ENCODE data around the gene CTSF. TPM values are rescaled to one million over a fixed set of nuclear protein-coding genes. Genes with fewer than 3 reads are reported as not detected.

The CTSF gene
- total RNA-seq, 1 experiment from 2014 or later, result 0.98 TPM

- no CpG with 5 or more reads among the region's 10 CpGs for WGBS (ENCODE audit: extremely low coverage, insufficient read length, low lambda C conversion rate)
- Histone ChIP-seq H3K4ac (ENCODE audit: low read depth, low read length) (no peak overlapping the region), H3K23ac (ENCODE audit: insufficient read length, low read depth, low read length) (no peak overlapping the region), H2BK120ac (ENCODE audit: low read depth, low read length, poor library complexity, severe bottlenecking) (no peak overlapping the region), H3K14ac (ENCODE audit: insufficient read depth, low read length) (no peak overlapping the region), H3K56ac (ENCODE audit: insufficient read length, low read depth, low read length) (no peak overlapping the region), H2BK15ac (ENCODE audit: low read depth, low read length) (no peak overlapping the region), H3K9me3 (ENCODE audit: control insufficient read depth, low read depth, low read length) (no peaks in the 10 kb centered on the region), H2AK5ac (ENCODE audit: insufficient read length, low read length) (no peak overlapping the region), H3K79me2 (ENCODE audit: insufficient read depth, low read length) (no peaks in the 10 kb centered on the region), H4K91ac (ENCODE audit: insufficient read length, low read depth, low read length) (no peak overlapping the region), H3K79me1 (ENCODE audit: insufficient read depth, low read depth, low read length, poor library complexity, severe bottlenecking) (no peaks in the 10 kb centered on the region), H3K4me2 (ENCODE audit: insufficient read depth, insufficient read length, low read length) (no peak overlapping the region), H2BK20ac (ENCODE audit: low read depth, low read length, poor library complexity, severe bottlenecking) (no peak overlapping the region), H3K23me2 (ENCODE audit: insufficient read length, low read depth, low read length, poor library complexity, severe bottlenecking) (no peaks in the 10 kb centered on the region), H3K27me3 (ENCODE audit: insufficient read depth, low read length) (no peaks in the 10 kb centered on the region), H3K18ac (ENCODE audit: insufficient read length, low read depth, low read length) (no peak overlapping the region), H3K4me1 (ENCODE audit: insufficient read depth, low read length) (no peaks in the 10 kb centered on the region), H3K9ac (ENCODE audit: extremely low read depth, insufficient read length, low read length) (no peak overlapping the region), H4K20me1 (ENCODE audit: control insufficient read depth, insufficient read depth, insufficient read length) (no peaks in the 10 kb centered on the region), H4K5ac (ENCODE audit: insufficient read length, low read depth, low read length) (no peak overlapping the region), H3K27ac (ENCODE audit: insufficient read length, low read depth, low read length) (no peak overlapping the region), H3T11ph (ENCODE audit: low read length) (no peak overlapping the region), H4K8ac (replicated peaks; ENCODE audit: insufficient read length, low read depth, low read length) (no peak overlapping the region), H2BK12ac (ENCODE audit: insufficient read length, low read depth, low read length) (no peak overlapping the region), H2BK5ac (ENCODE audit: insufficient read length, low read length) (no peak overlapping the region), H2AFZ (ENCODE audit: low read length) (no peak overlapping the region)
- peaks cover 7 to 40% (median 37%) of the 10 kb centered on the region in 3 experiments; a peak in 5 of 7 replicates for H3K36me3 Mint-ChIP-seq (ENCODE audit: insufficient read depth in 1 of 3, low read depth in 3 of 3)
- no peaks in the 10 kb centered on the region for H3K27me3 Mint-ChIP-seq (ENCODE audit: low read depth)
- H3K4me1 Mint-ChIP-seq, result peaks cover 4 to 5% of the 10 kb centered on the region in 2 experiments
- no peak overlapping the region; a peak in 1 of 7 replicates for H3K27ac Mint-ChIP-seq
- H3K9me3 Mint-ChIP-seq, result no peaks in the 10 kb centered on the region
- no peak for DNase-seq
- no peak overlapping the region for H3K4me3 Mint-ChIP-seq
- TF ChIP-seq CTCF (conservative IDR thresholded peaks at IDR 0.05), result no peak
Observed at GRCh38 chr11:66524304-66525040, 43.9 kb downstream of the CTSF start.
